Activated T-helper 1 cell treated with anti-CD3 and anti-CD28 coated beads, Interleukin-12 subunit alpha, Interleukin-12 subunit beta, Interleukin-2, Interleukin-4 antibody, amounts not matched to agents 30 ng/mL and 10 ng/mL and 1 ng/mL, durations not matched to agents 14 hours and 24 hours and 36 hours (primary cell): Measurements from ENCODE around the gene TMEM95. TPM values are rescaled to one million over a fixed set of nuclear protein-coding genes. Genes with fewer than 3 reads are reported as not detected.

ENCODE experiments used
- DNase-seq: peaks from one replicate; pipeline ENCODE4 v3.0.0; 2021; ENCODE audit warnings: low spot score
- H3K27ac Mint-ChIP-seq: one replicate; pipeline ENCODE4 v1.8.0; 2021; ENCODE audit warnings: mild to moderate bottlenecking, mixed read lengths
- H3K27me3 Mint-ChIP-seq: one replicate; pipeline ENCODE4 v1.8.0; 2022; ENCODE audit warnings: mild to moderate bottlenecking, moderate library complexity, mixed read lengths; ENCODE audit not compliant: insufficient read depth
- H3K36me3 Mint-ChIP-seq: one replicate; pipeline ENCODE4 v1.8.0; 2021; ENCODE audit warnings: low read depth, mixed read lengths
- H3K4me1 Mint-ChIP-seq: one replicate; pipeline ENCODE4 v1.8.0; 2021; ENCODE audit warnings: low read depth, mixed read lengths
- H3K4me3 Mint-ChIP-seq: one replicate; pipeline ENCODE4 v1.8.0; 2021; ENCODE audit warnings: mild to moderate bottlenecking, moderate library complexity, mixed read lengths
- H3K9me3 Mint-ChIP-seq: one replicate; pipeline ENCODE4 v1.8.0; 2021; ENCODE audit warnings: mixed read lengths
- intact Hi-C: fragments of 100-400 bp; cut with micrococcal nuclease; formaldehyde crosslinking; loops from one replicate; pipeline ENCODE4 v1.15.1; 2024
- total RNA-seq: library from RNA; stranded (reverse); gene quantifications from 2 replicates; pipeline ENCODE4 v1.2.3, GENCODE V29; 2022

Gene TMEM95
- total RNA-seq = 0.17 TPM in 1 of 2 replicates, not detected in the other

GRCh38 chr17:7355053-7355452 is at the start of gene TMEM95:
Gene TMEM95 (plus strand): TSS chr17:7355156. CDS start chr17:7355205, 49 bp downstream.
- Mint-ChIP-seq H3K36me3 (peaks cover 8% of the 10 kb centered on the region), H3K4me1 (peaks cover 29% of the 10 kb centered on the region), H3K27ac (peak within 1 kb of the TSS; percentile 55), H3K9me3 (no peaks in the 10 kb centered on the region), H3K4me3 (peak within 1 kb of the TSS; percentile 21), H3K27me3 (no peaks in the 10 kb centered on the region)
- DNase-seq = no peak
- intact Hi-C loops = loop anchor here (5.0 kb wide), 1 partner anchor 147 kb away; no protein-coding TSS in a partner anchor

GRCh38 chr17:7306911-7307685 is 47.9 kb upstream of the TMEM95 start, which contains the start of gene EIF5A:
Gene EIF5A (plus strand): TSS chr17:7307628. CDS start chr17:7309636, 2,008 bp downstream.
- peaks cover 33% of the 10 kb centered on the region for H3K36me3 Mint-ChIP-seq
- peaks cover 24% of the 10 kb centered on the region for H3K4me1 Mint-ChIP-seq
- H3K27ac Mint-ChIP-seq = peak within 1 kb of the TSS; percentile 100
- H3K9me3 Mint-ChIP-seq = no peaks in the 10 kb centered on the region
- intact Hi-C loops = loop anchor here (1.0 to 5.0 kb wide), 16 partner anchors 8 to 550 kb away; partner anchors contain the start of genes CYB5D1, ELP5, GPS2 and NAA38
- H3K4me3 Mint-ChIP-seq = peak within 1 kb of the TSS; percentile 94
- DNase-seq = peak; percentile 99
- peaks cover 4% of the 10 kb centered on the region for H3K27me3 Mint-ChIP-seq

- intact Hi-C loops = loop anchor here (1.0 to 5.0 kb wide), 17 partner anchors 7 to 549 kb away; partner anchors contain the start of genes ACADVL, CYB5D1, DLG4 and ELP5
- peak overlapping the region; percentile 94 for H3K4me3 Mint-ChIP-seq
- H3K27ac Mint-ChIP-seq = peak overlapping the region; percentile 100
- H3K27me3 Mint-ChIP-seq = peaks cover 4% of the 10 kb centered on the region
- peaks cover 41% of the 10 kb centered on the region for H3K36me3 Mint-ChIP-seq
- peak; percentile 50 for DNase-seq
- peaks cover 32% of the 10 kb centered on the region for H3K4me1 Mint-ChIP-seq
- H3K9me3 Mint-ChIP-seq = no peaks in the 10 kb centered on the region
Observed at GRCh38 chr17:7307686-7308624, 47.0 kb upstream of the TMEM95 start.

GRCh38 chr17:7308625-7309433 is 46.1 kb upstream of the TMEM95 start:
- DNase-seq = peak; percentile 80
- Mint-ChIP-seq H3K36me3 (peaks cover 48% of the 10 kb centered on the region), H3K9me3 (no peaks in the 10 kb centered on the region), H3K27ac (peak overlapping the region; percentile 90), H3K4me3 (peak overlapping the region; percentile 89), H3K4me1 (peaks cover 40% of the 10 kb centered on the region), H3K27me3 (peaks cover 4% of the 10 kb centered on the region)
- intact Hi-C loops = loop anchor here (1.0 to 5.0 kb wide), 5 partner anchors 90 to 548 kb away; partner anchors contain the start of genes ACADVL, CYB5D1, DLG4 and NAA38

- no peaks in the 10 kb centered on the region for H3K9me3 Mint-ChIP-seq
Observed at GRCh38 chr17:7309628-7310027, 45.3 kb upstream of the TMEM95 start.

GRCh38 chr17:7311110-7311705 is 43.7 kb upstream of the TMEM95 start:
- Mint-ChIP-seq H3K4me1 (peaks cover 49% of the 10 kb centered on the region), H3K27ac (peak overlapping the region; percentile 26), H3K9me3 (no peaks in the 10 kb centered on the region), H3K27me3 (no peaks in the 10 kb centered on the region), H3K36me3 (peaks cover 58% of the 10 kb centered on the region), H3K4me3 (peak overlapping the region; percentile 89)
- intact Hi-C loops = no loop called here
- DNase-seq = no peak

More at GRCh38 chr17:7309628-7310027, 45.3 kb upstream of the TMEM95 start:
- no peak for DNase-seq
- Mint-ChIP-seq H3K4me1 (peaks cover 48% of the 10 kb centered on the region), H3K4me3 (peak overlapping the region; percentile 89), H3K27me3 (no peaks in the 10 kb centered on the region), H3K36me3 (peaks cover 54% of the 10 kb centered on the region), H3K27ac (peak overlapping the region; percentile 90)
- intact Hi-C loops = loop anchor here (5.0 kb wide), 4 partner anchors 148 to 548 kb away; partner anchors contain the start of genes CYB5D1, NAA38, SLC16A13 and TMEM88

- no peaks in the 10 kb centered on the region for H3K9me3 Mint-ChIP-seq
- intact Hi-C loops = no loop called here
- H3K27me3 Mint-ChIP-seq = no peaks in the 10 kb centered on the region
- peaks cover 64% of the 10 kb centered on the region for H3K36me3 Mint-ChIP-seq
- peak overlapping the region; percentile 62 for H3K27ac Mint-ChIP-seq
- peak overlapping the region; percentile 42 for H3K4me3 Mint-ChIP-seq
- H3K4me1 Mint-ChIP-seq = peaks cover 53% of the 10 kb centered on the region
- DNase-seq = no peak
Observed at GRCh38 chr17:7312432-7313087, 42.4 kb upstream of the TMEM95 start.

GRCh38 chr17:7313088-7313889 is 41.7 kb upstream of the TMEM95 start:
- Mint-ChIP-seq H3K27me3 (no peaks in the 10 kb centered on the region), H3K27ac (peak overlapping the region; percentile 62), H3K4me1 (peaks cover 53% of the 10 kb centered on the region), H3K4me3 (peak overlapping the region; percentile 84), H3K36me3 (peaks cover 67% of the 10 kb centered on the region), H3K9me3 (no peaks in the 10 kb centered on the region)
- DNase-seq = no peak
- intact Hi-C loops = no loop called here

GRCh38 chr17:7313890-7314718 is 40.9 kb upstream of the TMEM95 start:
- Mint-ChIP-seq H3K36me3 (peaks cover 66% of the 10 kb centered on the region), H3K27me3 (no peaks in the 10 kb centered on the region), H3K27ac (peak overlapping the region; percentile 79), H3K9me3 (no peaks in the 10 kb centered on the region), H3K4me3 (peak overlapping the region; percentile 84), H3K4me1 (peaks cover 50% of the 10 kb centered on the region)
- intact Hi-C loops = no loop called here
- DNase-seq = no peak
